H1 (cell line): ENCODE measurements around the gene ZFHX2. TPM values are rescaled to one million over a fixed set of nuclear protein-coding genes. Genes with fewer than 3 reads are reported as not detected.

Experiments used
- E2F6 ChIP-seq: IDR thresholded peaks from 2 replicates; pipeline ENCODE4 v1.6.1; 2012; ENCODE audit warnings: inconsistent platforms
- USF2 ChIP-seq: IDR thresholded peaks from 2 replicates; pipeline ENCODE4 v1.6.1; 2011; ENCODE audit warnings: low read length, improper control_type of control experiment
- polyA plus RNA-seq, 7 experiments: library from polyadenylated mRNA; depleted of rRNA in 3 of 7; stranded (reverse) in 5 of 7; unstranded in 2 of 7; fragments of >200 nt in 5 of 7; fragments of 200-250 nt in 2 of 7; gene quantifications; 1 replicate in 5 of 7; 2 replicates in 1 of 7; 4 replicates in 1 of 7; pipeline versions ENCODE4 v1.2.1 to v1.2.3, GENCODE V29; 2011 to 2013; ENCODE audit warnings: missing spikeins in 2 of 7, mixed read lengths in 2 of 7
- total RNA-seq: library from RNA; stranded (reverse); fragmentation: NEBNext Ultra II Directional; extraction: Animal tissue kit (Norgen Biotek cat#: 25700); gene quantifications from 2 replicates; pipeline ENCODE4 v1.2.1, GENCODE V29; 2021

ZFHX2 gene
- total and polyA plus RNA-seq, 2 of the 8 experiments (the other 6 are each of a cell fraction or from before 2014, with no cell fraction given), result 2.7 to 27.0 TPM

- TF ChIP-seq USF2 (no peak), E2F6 (no peak)
- TF ChIP-seq, all 59 proteins: peak for 0
These were observed 65.5 kb downstream of the ZFHX2 start (continued) for GRCh38 chr14:23486036-23486435.
